Embryonic facial prominence (tissue), 1 donor: ENCODE measurements around the gene B4GAT1.
"Not testable (repeated sequence)": the region's sequence is repeated elsewhere in the genome, so short reads cannot be mapped to it uniquely, and the experiment has no call there.

Experiments
- DNase-seq: peaks from one replicate; pipeline ENCODE4 v3.0.0-alpha.2; 2016; ENCODE audit errors: extremely low spot score

B4GAT1 gene

DNA sequence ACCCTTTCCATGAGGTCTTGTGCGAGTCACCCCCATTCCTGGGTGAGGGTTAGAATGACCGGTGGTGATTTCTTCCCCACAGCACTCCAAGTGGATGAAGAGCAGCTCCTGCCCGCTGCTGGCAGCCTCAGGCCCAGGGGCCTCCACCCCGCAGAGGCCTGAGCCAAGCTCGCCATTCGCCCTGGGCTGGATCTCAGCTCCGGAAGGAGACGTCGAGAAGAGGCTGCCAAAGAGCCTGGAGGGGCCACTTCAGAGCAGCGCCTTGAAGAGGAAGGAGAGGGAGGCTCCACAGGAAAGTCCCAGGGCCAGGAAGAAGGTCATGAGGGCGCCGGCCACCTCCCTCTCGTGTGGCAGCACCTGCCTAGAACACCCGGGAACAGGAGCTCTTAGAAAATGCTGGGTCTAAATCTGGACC is 15.8 kb upstream of the B4GAT1 start:
- DNase-seq: no peak

DNA sequence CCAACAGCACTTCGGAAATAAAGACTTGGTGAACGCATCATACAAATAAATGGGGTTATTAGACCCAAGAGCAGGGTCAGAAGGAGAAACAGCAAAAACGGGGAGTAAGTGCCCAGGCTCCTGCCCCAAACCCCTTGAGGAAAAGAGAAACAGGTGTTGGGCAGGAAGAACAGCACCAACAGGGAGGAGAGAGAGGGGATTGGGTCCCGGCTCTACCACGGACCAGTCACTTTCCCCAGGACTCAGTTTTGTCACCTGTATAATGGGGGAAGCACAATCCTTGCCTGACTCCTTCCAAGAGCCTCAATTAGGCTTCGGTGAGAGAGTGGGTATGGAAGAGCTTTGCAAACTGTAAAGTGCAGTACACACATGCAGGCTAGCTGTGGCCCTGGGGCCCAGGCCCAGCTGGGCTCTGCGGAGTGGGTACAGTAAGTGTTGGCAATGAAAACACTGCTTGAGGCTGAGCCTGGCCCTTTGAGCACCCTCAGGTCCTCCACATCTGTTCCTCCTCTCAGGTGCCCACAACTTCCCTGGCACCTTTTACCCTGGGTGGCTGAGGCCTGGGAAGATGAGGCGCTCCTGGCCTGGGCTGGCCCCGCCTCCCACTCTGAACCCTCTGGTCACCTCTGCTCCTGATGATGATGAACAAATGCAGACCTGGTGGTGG is 15.2 kb upstream of the B4GAT1 start:
- DNase-seq: no peak

DNA sequence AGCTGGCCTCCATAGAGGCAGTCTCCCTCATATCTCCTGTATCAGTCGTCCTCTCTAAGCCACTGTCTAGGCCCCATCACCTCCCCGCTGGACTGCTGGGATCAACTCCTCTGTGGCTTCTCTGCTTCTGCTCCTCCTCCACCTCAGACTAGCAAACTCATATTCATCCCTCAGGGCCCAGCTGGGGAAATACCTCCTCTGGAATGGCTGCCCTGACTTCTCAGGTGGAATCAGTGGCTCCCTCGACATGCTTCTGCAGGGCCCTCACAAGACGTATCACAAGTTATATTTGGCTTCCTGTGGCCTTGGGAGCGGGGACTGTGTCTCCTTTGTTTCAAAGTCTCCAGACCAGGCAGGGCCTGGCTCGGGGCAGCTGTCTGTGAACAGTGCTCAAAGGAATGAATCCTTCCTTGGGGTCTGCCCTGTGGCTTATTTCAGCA is 14.1 kb upstream of the B4GAT1 start:
- DNase-seq: no peak

DNA sequence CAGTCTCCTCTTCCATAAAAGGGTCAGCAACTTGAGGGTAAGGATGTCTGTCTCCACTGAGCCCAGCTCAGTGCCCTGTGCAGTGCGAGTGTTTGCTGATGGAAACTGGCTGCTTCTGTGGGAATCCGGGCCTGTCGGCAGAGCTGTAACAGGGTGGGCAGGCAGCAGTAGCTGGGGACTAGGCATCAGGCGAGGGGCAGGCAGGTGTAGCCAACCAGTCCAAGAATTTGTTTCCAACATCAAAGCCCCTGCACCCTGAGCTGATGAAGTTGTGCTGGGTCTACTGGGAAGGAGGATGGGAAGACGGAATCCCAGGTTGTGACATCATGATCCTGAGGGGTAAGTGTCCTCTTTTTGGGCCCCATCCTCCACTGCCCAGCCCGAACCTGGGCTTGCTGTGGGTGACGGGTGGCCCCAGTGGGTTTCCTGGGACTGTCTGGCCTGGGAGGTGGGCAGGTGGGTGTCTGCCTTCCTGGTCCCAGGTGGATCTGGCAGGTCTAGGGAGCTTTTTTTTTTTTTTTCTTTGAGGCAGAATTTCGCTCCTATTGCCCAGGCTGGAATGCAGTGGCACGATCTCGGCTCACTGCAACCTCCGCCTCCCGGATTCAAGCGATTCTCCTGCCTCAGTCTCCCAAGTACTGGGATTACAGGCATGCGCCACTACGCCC is 13.1 kb upstream of the B4GAT1 start:
- DNase-seq: no peak

DNA sequence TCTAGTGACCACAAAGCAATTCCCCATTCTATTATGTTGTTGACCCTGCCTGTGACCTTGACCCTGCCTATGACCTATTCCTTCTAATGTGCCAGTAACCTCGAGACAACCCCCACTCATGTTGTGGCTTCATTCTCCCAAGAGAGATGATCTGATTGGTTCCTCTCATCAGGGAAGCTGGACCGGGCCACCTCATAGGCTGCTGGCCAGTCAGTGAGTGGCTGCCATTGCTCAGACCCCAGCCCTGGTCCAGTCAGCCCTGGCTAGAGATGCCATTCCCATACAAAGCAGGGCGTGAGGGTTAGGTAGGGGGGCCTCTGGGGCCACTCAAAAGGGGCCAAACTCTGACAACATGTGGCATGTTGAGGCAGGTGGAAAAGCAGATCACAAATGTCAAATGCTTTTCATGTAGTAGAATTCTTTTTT is 12.2 kb upstream of the B4GAT1 start:
- DNase-seq: no peak

DNA sequence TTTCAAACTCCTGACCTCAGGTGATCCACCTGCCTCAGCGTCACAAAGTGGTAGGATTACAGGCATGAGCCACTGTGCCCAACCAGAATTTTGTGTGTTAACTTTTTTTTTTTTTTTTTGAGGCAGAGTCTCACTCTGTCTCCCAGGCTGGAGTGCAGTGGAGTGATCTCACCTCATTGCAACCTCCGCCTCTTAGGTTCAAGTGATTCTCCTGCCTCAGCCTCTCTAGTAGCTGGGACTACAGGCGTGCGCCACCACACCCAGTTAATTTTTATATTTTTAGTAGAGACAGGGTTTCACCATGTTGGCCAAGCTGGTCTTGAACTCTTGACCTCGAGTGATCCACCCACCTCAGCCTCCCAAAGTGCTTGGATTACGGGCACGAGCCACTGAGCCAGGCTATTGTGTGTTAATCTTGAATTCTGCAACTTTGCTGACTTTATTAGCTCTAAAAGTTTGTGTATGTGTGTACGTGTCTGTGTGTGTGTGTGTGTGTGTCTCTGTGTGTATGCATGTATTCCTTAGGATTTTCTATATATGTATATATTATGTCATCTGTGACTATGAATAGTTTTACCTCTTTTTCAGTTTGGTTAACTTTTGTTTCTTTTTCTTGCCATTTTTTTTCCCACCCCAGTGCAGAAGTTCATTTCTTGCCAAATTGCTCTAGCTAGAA is 3.3 kb upstream of the B4GAT1 start:
- DNase-seq: not testable (repeated sequence)

DNA sequence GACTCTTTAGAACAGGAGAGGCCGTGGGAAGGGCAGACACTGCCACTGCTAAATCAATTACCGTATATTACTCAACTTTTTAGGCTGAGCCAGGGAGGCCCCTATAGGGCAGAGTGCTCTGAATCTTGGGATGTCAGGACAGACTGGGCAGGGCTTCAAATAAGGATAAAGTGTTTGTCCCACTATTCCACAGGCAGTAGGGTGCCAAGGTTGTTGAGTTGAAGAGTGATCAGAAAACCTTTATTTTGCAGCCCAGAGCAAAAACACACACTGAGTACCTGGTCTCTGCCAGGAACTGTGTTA is 1.6 kb upstream of the B4GAT1 start:
- no peak for DNase-seq

DNA sequence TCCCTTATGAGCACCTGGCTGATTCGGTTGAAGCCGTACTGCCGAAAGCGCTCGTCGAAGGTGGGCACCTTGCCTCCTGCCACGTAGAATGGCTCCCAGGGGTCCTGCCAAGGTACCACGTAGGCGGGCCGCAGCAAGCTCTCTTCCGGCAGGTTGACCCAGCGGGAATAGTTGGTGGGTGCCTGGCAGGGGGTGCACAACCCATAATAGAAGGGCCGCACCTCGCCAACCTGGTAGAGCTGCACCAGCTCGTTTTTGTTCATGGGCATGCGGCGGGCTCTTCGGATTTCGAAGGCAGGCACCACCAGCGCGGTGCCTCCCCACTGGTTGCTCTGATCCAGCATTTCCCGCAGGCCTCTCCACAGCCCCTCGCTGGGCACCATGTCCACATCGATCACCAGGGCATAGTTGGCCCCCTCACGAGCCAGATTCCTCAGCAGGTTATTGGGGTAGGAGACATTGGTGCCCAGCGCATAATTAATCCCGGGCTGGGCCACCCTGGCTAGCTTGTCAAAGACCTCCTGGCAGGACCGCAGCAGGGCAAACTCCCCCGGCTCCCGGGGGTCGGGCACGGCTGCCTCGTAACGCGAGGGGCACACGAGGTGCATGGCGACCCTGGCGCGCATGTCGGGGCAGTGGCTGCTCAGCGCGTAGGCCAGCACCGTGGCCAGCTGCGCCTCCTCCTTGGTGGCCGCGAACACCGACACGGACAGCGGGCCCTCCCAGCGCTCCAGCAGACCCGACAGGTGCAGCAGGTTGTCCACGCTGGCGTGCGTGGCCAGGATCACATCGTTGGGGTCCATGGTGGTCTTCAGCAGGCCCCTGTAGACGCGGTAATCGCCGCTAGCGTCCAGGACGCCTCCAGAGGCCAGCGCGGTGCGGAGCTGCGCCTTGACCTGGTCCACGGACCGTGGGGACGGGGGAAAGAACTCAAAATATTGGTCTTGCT is 679 bp downstream of the B4GAT1 start:
- no peak for DNase-seq

DNA sequence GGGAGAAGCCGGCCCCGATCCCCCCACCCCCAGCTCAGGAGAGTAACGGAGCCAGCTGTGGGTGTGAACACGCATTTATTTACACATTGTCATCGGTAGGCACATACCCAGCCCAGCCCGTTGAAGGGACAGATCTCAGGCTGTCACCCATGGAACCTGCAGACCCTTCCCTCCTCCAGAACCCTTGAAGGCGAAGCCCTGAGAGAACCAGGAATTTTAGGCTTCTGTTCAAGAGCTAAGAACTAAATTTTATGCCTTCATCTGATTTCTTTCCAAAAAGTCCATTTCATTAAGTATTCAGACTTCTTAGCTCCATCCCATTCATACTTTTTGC is 2.1 kb downstream of the B4GAT1 start:
- DNase-seq: no peak

DNA sequence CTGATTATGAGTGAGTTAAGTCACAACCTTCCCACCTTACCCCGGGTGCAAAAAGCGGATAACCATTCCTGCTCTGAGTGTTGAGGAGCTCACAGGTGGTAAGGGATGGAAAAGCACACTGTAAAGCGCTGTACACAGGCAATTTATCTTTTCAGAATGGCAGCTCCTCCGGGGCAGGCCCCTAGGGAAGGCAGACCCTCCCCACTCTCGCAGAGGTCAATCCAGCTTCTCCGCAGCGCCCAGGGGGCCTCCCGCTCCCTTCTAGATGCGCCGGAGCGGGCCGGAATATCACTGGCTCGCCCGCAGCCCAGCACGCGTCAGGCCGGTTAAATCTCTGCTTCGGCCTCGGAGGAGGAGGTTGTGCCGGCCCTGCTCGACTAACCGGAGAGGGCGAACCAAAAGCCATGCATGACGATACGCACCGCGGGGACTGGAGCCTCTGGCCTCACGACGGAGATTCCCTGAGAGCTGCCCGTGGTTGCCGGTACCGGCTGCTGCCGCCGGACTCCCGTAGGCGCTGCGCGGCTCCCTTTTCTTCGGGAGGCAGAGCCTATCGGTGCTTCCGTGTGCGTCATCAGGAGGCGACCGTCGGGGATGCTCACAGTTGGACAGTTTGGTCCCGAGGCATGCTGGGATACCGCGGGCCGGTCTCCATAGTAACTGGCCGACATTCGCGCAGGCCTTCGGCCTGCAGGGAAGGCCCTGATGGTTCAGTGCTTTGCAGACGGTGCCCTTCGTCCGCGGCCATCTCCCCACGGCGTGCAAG is 2.7 kb downstream of the B4GAT1 start, which contains the start of gene BRMS1:
Gene BRMS1, minus strand, starts transcription at position 555 of the 766 bp plus-strand sequence. CDS start 2,870 bp downstream, outside the sequence.
- peak; percentile 93 for DNase-seq

DNA sequence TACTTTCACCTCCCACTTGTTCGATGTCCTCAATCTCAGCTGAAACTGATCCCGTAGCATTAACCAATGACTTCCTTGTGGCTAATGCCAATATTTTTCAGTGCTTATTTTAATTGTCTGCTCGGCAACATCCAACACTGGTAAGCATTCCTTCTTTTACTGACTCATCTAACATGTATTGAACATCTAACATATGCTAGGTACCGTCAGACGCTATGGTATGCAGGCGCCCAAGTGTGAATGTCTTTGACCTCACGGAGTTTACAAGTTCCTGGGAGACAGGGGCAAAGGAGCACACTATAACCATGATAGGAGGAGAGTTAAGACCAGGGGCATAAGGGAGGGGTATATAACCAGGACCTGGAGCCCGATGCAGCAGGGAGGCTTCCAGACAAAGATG is 4.3 kb downstream of the B4GAT1 start:
- DNase-seq: no peak

DNA sequence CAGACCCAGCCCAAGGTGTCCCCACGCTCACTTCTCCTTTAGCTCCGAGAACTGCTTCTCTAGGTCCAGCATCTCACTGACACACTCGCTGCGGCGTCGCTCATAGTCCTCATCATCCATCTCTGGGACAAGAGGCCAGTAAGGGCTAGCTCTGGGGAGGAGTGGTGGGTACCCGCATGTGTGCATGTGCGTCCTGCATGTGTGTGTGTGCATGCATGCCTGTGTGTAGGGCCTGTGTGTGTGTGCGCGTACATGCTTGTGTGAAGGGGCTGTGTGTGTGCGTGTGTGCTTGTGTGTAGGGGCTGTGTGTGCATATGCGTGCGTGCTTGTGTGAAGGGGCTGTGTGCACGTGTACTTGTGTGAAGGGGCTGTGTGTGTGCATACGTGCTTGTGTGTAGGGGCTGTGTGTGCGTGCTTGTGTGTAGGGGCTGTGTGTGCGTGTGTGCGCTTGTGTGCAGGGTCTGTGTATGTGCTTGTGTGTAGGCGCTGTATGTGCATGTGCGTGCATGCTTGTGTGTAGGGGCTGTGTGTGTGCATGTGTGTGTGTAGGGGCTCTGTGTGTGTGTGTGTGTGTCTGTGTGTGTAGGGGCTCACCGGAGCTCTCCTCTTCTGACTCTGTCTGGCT is 5.8 kb downstream of the B4GAT1 start:
- DNase-seq: no peak

DNA sequence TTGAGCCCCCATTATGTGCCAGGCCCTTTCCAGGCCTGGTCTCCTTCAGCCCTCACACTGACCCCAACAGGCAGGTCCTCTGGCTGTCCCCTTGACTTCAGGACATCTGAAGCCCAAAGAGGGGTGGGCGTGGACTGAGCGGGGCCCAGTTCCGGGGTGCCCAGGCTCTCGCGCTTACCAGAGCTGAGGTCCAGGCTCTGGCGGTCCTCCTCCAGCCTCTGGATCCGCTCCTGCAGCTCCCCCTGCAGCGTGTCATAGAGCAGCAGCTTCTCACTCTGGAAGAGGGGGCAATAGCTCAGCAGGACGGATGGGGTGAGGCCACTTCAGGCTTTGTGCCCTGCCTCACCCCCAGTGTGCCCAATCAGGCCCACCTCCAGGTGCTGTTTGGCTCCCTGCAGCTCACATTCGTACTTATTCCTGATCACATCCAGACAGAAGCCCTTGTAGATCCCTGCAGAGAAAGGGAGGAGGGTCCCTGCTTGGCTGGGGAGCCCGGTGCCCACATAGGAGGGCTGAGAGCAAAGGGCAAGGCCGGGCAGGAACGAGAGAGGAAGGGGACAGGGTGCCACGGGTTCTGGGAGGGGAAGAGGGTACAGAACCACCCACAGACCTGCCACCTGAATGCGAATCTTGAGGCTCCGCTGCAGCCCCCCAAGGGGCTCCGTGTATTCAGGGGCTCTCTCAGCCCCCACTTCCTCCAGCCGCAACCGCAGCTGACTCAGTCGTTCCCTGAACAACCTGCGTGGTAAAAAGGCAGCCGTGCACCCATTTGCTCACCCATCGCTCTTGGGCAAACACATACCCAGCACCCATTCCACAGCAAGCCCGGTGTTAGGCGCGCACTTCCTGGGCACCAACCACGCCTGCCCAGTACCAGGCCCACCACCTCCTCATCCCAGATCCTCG is 6.6 kb downstream of the B4GAT1 start:
- no peak for DNase-seq

DNA sequence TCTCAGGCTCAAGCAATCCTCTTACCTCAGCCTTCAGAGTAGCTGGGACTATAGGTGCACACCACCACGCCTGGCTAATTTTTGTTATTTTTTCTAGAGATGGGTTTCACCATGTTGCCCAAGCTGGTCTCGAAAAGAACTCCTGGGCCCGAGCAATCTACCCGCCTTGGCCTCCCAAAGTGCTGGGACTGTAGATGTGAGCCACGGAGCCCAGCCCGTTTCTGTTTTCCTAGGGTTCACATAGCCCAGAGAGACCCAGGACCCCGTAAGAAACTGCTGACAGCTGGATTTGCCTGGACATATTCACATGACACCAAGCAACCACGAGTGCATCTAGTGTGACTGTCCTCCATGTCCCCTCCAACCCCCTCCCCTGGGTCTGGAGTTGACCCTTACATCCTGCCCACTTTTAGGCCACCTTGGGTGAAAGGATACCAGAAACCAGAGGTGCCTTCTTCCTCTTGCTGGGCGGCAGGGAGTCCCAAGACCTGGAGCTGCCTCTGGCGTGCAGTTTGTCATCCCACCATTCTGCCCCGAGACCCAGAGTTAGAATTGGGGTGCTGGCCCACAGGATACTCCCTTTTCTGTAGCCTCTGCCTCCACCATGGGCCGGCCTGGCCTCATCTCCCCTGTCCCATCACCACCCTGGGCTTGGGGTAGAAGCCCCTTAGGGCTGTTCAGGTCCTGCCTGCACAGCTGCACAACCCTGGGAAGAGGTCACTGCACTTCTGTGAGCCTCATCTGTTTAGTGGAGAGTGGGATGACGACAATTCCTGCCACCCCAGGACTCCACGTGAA is 7.5 kb downstream of the B4GAT1 start:
- no peak for DNase-seq

DNA sequence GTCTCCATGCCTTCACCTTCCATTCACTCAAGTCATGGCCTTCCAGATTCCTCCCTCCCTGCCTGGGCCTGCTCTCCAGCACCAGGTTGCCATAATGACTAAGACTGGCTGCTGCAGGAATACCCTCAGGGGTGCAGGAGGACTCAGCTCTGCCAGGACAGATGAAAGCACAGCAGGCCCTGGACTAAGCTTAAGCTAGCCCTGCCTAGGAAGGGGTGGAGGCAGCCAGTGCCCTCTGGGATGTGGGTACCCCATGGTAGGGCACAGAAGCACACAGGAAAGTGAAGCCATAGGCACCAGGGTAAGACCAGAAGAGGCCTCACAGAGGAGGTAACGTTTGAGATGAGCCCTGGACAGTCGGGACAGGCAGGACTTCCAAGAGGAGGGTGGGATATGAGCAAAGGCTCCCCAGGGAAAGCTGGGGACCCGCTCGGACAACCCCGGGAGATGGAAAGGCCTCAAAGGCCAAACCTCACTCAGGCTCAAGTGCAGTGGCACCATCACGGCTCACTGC is 8.2 kb downstream of the B4GAT1 start:
- no peak for DNase-seq

DNA sequence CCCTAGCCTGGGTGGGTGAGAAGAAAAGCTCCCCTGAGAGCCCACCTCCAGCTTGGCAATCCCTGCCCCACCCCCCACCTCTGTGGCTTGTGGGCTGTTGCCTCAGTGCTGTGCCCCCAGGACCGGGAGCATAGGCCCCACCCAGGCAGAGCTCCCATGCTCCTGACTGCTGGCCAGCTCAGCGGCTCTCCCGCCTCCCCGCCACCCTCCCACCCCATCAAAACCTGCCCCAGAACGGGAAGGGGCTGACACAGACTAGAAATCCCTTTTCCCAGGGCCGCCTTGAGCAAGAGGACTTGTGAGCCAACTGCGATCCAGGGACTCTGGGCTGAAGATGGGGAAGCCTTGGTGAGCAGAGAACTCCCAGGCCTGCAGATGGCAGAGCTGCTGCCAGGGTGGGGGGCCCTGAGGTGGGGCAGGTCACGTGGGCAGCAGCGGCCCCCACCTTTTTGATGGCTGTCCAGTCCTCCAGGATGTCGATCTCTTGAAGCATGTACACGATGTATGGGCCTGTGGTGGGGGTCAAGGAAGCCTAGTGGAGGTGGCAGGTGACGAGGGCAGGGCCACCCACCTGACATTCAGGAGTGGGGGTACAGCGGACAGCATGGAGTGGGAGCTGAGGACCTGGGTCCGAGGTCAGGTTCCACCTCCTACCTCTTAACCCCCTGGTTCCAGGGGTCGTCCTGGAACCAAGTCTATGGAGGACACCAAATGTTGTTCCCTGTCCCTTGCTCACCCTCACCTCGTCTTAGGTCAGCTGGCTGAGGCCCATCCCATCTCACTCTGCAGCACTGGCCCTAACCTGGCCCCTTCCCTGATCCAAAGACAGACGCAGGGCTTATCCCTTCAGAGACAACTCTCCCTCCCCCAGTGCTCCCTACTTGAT is 8.9 kb downstream of the B4GAT1 start:
- DNase-seq: no peak

DNA sequence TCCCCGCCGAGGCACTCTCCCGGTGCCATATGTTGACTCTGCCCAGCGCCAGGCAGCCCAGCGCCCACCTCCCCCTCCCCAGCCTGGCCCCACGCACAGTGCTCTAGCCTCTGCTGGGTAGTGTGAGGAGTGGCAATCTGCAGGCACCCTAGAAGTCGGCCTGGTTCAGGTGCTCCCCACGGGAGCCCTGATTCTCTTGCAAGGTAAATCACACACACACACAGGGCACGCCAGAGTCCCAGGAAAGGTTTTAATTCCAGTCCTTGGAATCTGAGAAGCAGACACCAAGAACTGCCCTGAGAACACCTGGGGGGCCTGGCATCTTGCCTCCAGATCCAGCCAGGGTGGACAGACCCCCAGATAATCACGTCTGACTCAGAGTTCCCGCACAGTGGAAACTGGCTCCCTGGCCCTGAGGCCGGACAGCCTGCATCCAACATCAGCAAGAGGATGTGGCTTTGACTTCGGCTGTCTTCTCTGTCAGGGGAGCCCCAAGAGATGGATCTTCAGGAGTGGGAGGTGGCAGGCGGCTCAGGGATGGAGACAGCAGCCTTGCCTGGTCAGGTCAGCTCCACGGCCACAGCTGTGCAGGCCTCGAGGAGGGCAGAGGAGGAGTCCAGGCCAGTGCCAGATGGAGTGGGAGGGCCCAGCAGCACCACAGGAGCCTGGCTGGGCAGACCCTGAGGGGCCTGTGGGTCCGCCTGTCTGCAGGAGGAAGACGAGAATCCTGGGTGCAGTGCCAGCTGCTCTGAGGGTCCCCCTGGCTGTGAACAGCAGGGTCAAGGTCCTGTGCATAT is 10.1 kb downstream of the B4GAT1 start:
- DNase-seq: no peak
